Astrocyte (in vitro differentiated cells and primary cell): ENCODE measurements around the gene AP3S1. TPM values are rescaled to one million over a fixed set of nuclear protein-coding genes. Genes with fewer than 3 reads are reported as not detected.
"Not testable (repeated sequence)": the region's sequence is repeated elsewhere in the genome, so short reads cannot be mapped to it uniquely, and the experiment has no call there.

Experiments
- DNase-seq: peaks from one replicate; pipeline ENCODE4 v3.0.0-alpha.2; 2010; ENCODE audit warnings: low read depth
- FAIRE-seq: peaks from 2 replicates; lab custom pipeline; 2011; peaks lifted over from hg19 to GRCh38; lab: Jason Lieb, UNC
- H2AFZ ChIP-seq: 2 replicates; pipeline ENCODE4 v1.6.0; 2012; ENCODE audit warnings: low read depth, low read length, inconsistent platforms
- H3K27ac ChIP-seq: 2 replicates; pipeline ENCODE4 v1.5.1; 2011; ENCODE audit warnings: low read depth, low read length, inconsistent platforms
- H3K27me3 ChIP-seq: 2 replicates; pipeline ENCODE4 v1.6.0; 2011; ENCODE audit warnings: low read length, inconsistent platforms; ENCODE audit not compliant: insufficient read depth
- H3K36me3 ChIP-seq: 2 replicates; pipeline ENCODE4 v1.5.1; 2011; ENCODE audit warnings: low read length, inconsistent platforms; ENCODE audit not compliant: insufficient read depth
- H3K4me1 ChIP-seq: 2 replicates; pipeline ENCODE4 v1.5.1; 2011; ENCODE audit warnings: low read length, inconsistent platforms; ENCODE audit not compliant: insufficient read depth
- H3K4me2 ChIP-seq: 2 replicates; pipeline ENCODE4 v1.6.0; 2012; ENCODE audit warnings: low read length, inconsistent platforms
- H3K4me3 ChIP-seq: 2 replicates; pipeline ENCODE4 v1.5.1; 2011; ENCODE audit warnings: low read depth, mild to moderate bottlenecking, low read length, inconsistent platforms; ENCODE audit not compliant: insufficient read depth
- H3K79me2 ChIP-seq: 2 replicates; pipeline ENCODE4 v1.6.0; 2012; ENCODE audit warnings: mild to moderate bottlenecking, low read length, inconsistent platforms; ENCODE audit not compliant: insufficient read depth
- H3K9ac ChIP-seq: 2 replicates; pipeline ENCODE4 v1.6.0; 2012; ENCODE audit warnings: mild to moderate bottlenecking, low read length, inconsistent platforms
- H3K9me3 ChIP-seq: 2 replicates; pipeline ENCODE4 v1.5.1; 2012; ENCODE audit warnings: low read depth, mild to moderate bottlenecking, low read length, inconsistent platforms; ENCODE audit not compliant: insufficient read depth
- H4K20me1 ChIP-seq: 2 replicates; pipeline ENCODE4 v1.6.0; 2012; ENCODE audit warnings: low read length, inconsistent platforms; ENCODE audit not compliant: insufficient read depth
- H3K27ac Mint-ChIP-seq: one replicate; pipeline ENCODE4 v1.8.0; 2021; ENCODE audit warnings: mild to moderate bottlenecking, mixed read lengths; ENCODE audit not compliant: unreplicated experiment
- H3K27me3 Mint-ChIP-seq: one replicate; pipeline ENCODE4 v1.8.0; 2021; ENCODE audit warnings: low read depth, mixed read lengths; ENCODE audit not compliant: unreplicated experiment
- H3K36me3 Mint-ChIP-seq: one replicate; pipeline ENCODE4 v1.8.0; 2021; ENCODE audit warnings: low read depth, mixed read lengths; ENCODE audit not compliant: unreplicated experiment
- H3K4me1 Mint-ChIP-seq: one replicate; pipeline ENCODE4 v1.8.0; 2021; ENCODE audit warnings: low read depth, mixed read lengths; ENCODE audit not compliant: unreplicated experiment
- H3K4me3 Mint-ChIP-seq: one replicate; pipeline ENCODE4 v1.8.0; 2021; ENCODE audit warnings: mild to moderate bottlenecking, moderate library complexity, mixed read lengths; ENCODE audit not compliant: unreplicated experiment
- H3K9me3 Mint-ChIP-seq: one replicate; pipeline ENCODE4 v1.8.0; 2021; ENCODE audit warnings: mild to moderate bottlenecking, mixed read lengths; ENCODE audit not compliant: unreplicated experiment
- CTCF ChIP-seq: IDR thresholded peaks from 2 replicates; pipeline ENCODE4 v1.5.1; 2011; ENCODE audit warnings: low read depth, mild to moderate bottlenecking, inconsistent platforms, low read length, moderate library complexity; ENCODE audit not compliant: insufficient read depth
- EZH2 ChIP-seq: IDR thresholded peaks from 2 replicates; pipeline ENCODE4 v1.6.1; 2012; ENCODE audit warnings: mild to moderate bottlenecking, low read length, inconsistent platforms; ENCODE audit not compliant: insufficient read depth
- total RNA-seq: library from RNA; stranded (reverse); gene quantifications from 2 replicates; pipeline ENCODE4 v1.2.1, GENCODE V29; 2021

The AP3S1 gene
- total RNA-seq, 1 donor from 2014 or later: 108 TPM

- Histone ChIP-seq H3K36me3 (peaks cover 4% of the 10 kb centered on the region), H4K20me1 (peaks cover 40% of the 10 kb centered on the region), H3K27ac (no peak overlapping the region), H3K27me3 (no peaks in the 10 kb centered on the region), H3K4me2 (no peak overlapping the region), H3K9ac (no peak overlapping the region), H3K9me3 (no peaks in the 10 kb centered on the region), H3K4me1 (peaks cover 6% of the 10 kb centered on the region), H2AFZ (no peak overlapping the region), H3K4me3 (no peak overlapping the region), H3K79me2 (peaks cover 14% of the 10 kb centered on the region)
- DNase-seq (no peak), FAIRE-seq (no peak)
- Mint-ChIP-seq H3K27ac (no peak overlapping the region), H3K4me1 (peaks cover 6% of the 10 kb centered on the region), H3K4me3 (no peak overlapping the region), H3K36me3 (peaks cover 10% of the 10 kb centered on the region), H3K9me3 (no peaks in the 10 kb centered on the region), H3K27me3 (no peaks in the 10 kb centered on the region)
- TF ChIP-seq CTCF (no peak), EZH2 (no peak)
Observed at GRCh38 chr5:115875447-115875846, 33.7 kb downstream of the AP3S1 start.

- H3K36me3 ChIP-seq, H3K9ac ChIP-seq, H3K4me3 Mint-ChIP-seq, H3K27me3 ChIP-seq, H3K4me2 ChIP-seq, H3K9me3 ChIP-seq, H3K4me3 ChIP-seq, FAIRE-seq, H3K27me3 Mint-ChIP-seq, DNase-seq, H3K9me3 Mint-ChIP-seq, H3K4me1 Mint-ChIP-seq, H3K27ac ChIP-seq, H3K4me1 ChIP-seq, H3K27ac Mint-ChIP-seq, H2AFZ ChIP-seq: not testable (repeated sequence)
- Histone ChIP-seq H4K20me1 (peaks cover 31% of the 10 kb centered on the region), H3K79me2 (peaks cover 14% of the 10 kb centered on the region)
- H3K36me3 Mint-ChIP-seq: peaks cover 11% of the 10 kb centered on the region
Observed at GRCh38 chr5:115877342-115877741, 35.6 kb downstream of the AP3S1 start.

GRCh38 chr5:115882434-115882833 lies 40.7 kb downstream of the AP3S1 start:
- H2AFZ ChIP-seq, H3K9ac ChIP-seq, DNase-seq, H3K4me3 ChIP-seq, H3K9me3 Mint-ChIP-seq, H3K27ac Mint-ChIP-seq, H3K4me1 ChIP-seq, H3K4me1 Mint-ChIP-seq, H3K4me3 Mint-ChIP-seq, H3K4me2 ChIP-seq, FAIRE-seq, H3K36me3 ChIP-seq, H3K27me3 Mint-ChIP-seq, H3K9me3 ChIP-seq, H3K27ac ChIP-seq, H3K27me3 ChIP-seq: not testable (repeated sequence)
- Histone ChIP-seq H4K20me1 (peaks cover 13% of the 10 kb centered on the region), H3K79me2 (peaks cover 18% of the 10 kb centered on the region)
- H3K36me3 Mint-ChIP-seq: peaks cover 17% of the 10 kb centered on the region

- H3K9me3 ChIP-seq: no peaks in the 10 kb centered on the region
- Mint-ChIP-seq H3K4me3 (no peak overlapping the region), H3K4me1 (no peaks in the 10 kb centered on the region), H3K36me3 (peaks cover 10% of the 10 kb centered on the region), H3K27me3 (no peaks in the 10 kb centered on the region), H3K27ac (no peak overlapping the region), H3K9me3 (peaks cover 5% of the 10 kb centered on the region)
- peaks cover 15% of the 10 kb centered on the region for H4K20me1 ChIP-seq
- H3K79me2 ChIP-seq: peaks cover 10% of the 10 kb centered on the region
- TF ChIP-seq EZH2 (no peak), CTCF (no peak)
- H3K27ac ChIP-seq: no peak overlapping the region
- H3K4me2 ChIP-seq: no peak overlapping the region
- H3K36me3 ChIP-seq: no peaks in the 10 kb centered on the region
- no peak overlapping the region for H3K4me3 ChIP-seq
- FAIRE-seq: no peak
- no peak for DNase-seq
- no peaks in the 10 kb centered on the region for H3K4me1 ChIP-seq
- H3K9ac ChIP-seq: no peak overlapping the region
- no peak overlapping the region for H2AFZ ChIP-seq
- no peaks in the 10 kb centered on the region for H3K27me3 ChIP-seq
Observed at GRCh38 chr5:115884704-115885103, 43.0 kb downstream of the AP3S1 start.

GRCh38 chr5:115885208-115885607 lies 43.5 kb downstream of the AP3S1 start:
- peaks cover 13% of the 10 kb centered on the region for H4K20me1 ChIP-seq
- H3K27ac Mint-ChIP-seq, H3K4me1 Mint-ChIP-seq, H3K36me3 Mint-ChIP-seq, H2AFZ ChIP-seq, H3K27me3 ChIP-seq, H3K4me2 ChIP-seq, H3K27ac ChIP-seq, H3K79me2 ChIP-seq, H3K9ac ChIP-seq, DNase-seq, H3K27me3 Mint-ChIP-seq, H3K4me3 ChIP-seq, FAIRE-seq, H3K4me1 ChIP-seq, H3K9me3 Mint-ChIP-seq, H3K4me3 Mint-ChIP-seq, H3K36me3 ChIP-seq, H3K9me3 ChIP-seq: not testable (repeated sequence)
